ENCODE data around the gene KIF9.
"Not testable (repeated sequence)": the region's sequence is repeated elsewhere in the genome, so short reads cannot be mapped to it uniquely, and the experiment has no call there.

Gene KIF9

DNA sequence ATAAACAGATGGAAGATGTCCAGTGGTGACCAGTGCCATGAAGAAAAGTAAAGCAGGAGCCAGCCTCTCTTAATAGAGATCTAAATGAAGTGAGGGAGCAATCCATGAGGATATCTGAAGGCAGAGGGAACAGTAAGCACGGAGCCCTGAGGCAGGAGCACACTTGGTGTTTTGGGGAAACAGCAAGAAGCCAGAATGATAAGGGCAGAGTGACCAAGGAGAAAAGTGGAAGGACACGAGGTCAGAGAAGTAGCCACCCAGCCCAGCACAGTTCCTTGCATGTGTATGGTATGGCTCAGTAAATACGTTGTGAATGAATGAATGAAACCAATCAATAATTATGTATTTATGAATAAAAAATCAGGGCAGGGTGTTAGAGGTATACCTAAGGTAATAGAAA lies 11.8 kb upstream of the KIF9 start:
- in situ Hi-C loops (cut with MboI; ENCODE audit: low sequenced_read_pairs): no loop called here

DNA sequence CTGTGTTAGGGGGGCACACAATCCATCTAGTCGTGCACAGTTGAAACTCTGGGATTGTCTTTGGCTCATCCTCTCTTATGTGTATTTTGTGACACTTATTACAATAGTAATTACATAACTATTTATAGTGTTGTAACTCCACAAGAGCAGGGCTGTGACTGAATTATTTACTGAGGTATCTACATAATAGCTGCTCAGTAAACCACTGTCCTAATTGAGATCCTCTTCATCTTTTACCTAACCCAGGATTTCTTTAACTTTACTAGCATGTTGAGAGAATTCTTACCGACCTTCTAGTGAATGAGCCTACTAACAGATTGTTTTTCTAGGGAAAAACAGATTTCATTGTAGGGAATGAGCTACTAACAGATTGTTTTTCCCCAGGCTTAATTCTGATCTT lies 11.2 kb upstream of the KIF9 start:
- in situ Hi-C loops (cut with MboI; ENCODE audit: low sequenced_read_pairs): no loop called here

- in situ Hi-C loops (cut with MboI; ENCODE audit: low sequenced_read_pairs): not testable (repeated sequence)
These were observed 9.3 kb upstream of the KIF9 start for GRCh38 chr3:47291754-47292420.

DNA sequence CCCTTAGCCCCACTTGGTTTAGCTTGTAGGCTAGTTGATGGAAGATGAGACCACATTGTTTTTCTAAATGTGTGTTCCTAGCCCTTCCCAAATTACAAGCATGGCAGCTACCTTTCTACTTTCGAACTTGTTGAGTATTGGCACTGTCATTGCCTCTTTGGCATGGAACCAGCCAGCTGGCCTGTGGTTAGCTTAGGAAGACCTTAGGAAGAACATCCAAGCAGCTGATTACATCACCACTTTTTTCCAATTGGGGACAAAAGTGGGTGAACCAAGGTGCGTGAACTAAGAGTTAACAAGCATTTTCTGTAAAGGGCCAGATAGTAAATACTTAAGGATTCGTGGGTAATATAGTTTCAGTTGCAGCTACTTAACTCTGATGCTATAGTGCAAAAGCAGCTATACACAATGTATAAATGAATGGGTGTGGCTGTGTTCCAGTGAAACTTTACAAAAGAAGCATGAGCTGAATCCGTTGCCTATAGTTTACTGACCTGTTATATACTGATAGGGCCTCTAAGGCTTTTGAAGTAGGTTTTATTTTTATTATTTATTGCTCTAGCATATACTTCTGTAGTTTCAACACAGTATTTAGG lies 8.7 kb upstream of the KIF9 start:
- in situ Hi-C loops (cut with MboI; ENCODE audit: low sequenced_read_pairs): no loop called here

DNA sequence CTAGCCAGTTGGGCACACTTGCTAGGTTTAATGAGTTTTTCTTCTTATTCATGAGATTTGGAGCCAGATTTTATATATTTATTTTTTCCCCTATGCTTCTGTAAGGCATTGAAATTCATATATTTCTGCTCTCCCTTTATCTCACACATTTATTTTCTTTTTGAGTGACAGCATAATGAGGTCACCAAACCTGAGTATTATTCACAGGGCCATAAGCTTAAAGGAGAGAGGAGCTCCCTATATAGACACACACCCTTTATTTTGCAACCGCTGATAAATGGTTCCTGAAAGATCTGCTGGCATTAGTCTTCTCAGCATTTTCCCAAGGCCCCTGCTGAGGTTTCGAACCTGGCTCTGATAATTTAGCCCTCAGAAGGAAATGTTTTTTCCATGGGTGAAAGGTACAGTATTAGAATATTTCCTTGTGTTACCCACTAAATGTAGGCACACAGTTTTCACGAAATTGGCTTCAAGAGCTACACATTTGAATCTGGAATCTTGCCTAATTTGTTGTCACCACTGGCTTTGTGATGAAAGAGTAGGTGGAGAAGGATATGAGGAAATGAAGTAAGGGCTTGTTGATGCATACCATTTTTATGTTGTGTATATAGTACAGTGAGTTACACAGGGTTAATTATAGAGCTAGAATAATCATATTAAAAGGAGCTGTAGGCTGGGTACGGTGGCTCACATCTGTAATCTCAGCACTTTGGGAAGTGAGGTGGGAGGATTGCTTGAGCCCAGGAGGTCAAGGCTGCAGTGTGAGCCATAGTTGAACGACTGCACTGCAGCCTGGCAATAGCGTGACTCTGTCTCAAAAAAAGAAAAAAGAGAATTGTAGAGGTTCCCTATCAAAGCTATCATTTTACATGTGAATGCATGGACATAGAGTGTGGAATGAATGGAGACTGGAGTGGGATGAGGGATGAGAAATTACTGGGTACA lies 6.6 kb upstream of the KIF9 start:
- in situ Hi-C loops (cut with MboI; ENCODE audit: low sequenced_read_pairs): no loop called here

GRCh38 chr3:47283591-47284364 lies 1.2 kb upstream of the KIF9 start:
- in situ Hi-C loops (cut with MboI; ENCODE audit: low sequenced_read_pairs): no loop called here

- in situ Hi-C loops (cut with MboI; ENCODE audit: low sequenced_read_pairs): no loop called here
These were observed 566 bp upstream of the KIF9 start for GRCh38 chr3:47283193-47283537.

DNA sequence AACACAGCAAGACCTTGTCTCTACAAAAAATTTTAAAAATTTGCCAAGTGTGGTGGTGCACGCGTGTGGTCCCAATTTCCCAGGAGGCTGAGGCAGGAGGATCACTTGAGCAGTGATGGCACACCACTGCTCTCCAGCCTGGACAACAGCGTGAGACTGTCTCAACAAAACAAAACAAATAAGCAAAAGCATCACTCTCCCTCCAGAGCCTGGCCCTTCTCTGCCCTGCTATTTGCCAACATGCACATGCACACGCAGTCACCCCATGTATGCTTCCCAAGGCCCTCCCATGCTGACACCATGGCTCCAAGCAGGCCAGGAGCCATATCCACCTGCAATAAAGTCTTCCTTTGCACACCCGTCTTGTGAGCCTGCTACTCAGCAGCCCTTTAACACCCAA lies 2.1 kb downstream of the KIF9 start:
- in situ Hi-C loops (cut with MboI; ENCODE audit: low sequenced_read_pairs): no loop called here

DNA sequence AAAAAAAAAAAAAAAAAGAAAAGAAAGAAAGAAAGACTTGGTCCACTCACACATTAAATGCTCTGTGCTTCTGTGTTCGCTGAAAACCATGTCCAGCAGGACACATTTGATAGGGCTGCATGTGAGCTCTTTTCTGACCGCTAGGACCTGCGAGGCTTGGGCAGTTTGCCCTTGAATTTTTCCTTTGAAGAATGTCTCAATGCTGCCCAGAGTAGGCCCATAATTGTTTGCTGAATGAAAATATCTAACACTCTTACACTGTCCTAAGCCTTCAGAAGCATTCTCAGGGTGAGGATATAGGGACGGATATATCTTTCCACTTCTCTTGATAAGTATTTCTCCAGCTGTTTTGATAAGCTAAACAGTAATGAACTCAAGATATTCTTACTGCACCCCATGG lies 6.0 kb downstream of the KIF9 start:
- in situ Hi-C loops (cut with MboI; ENCODE audit: low sequenced_read_pairs): no loop called here

- in situ Hi-C loops (cut with MboI; ENCODE audit: low sequenced_read_pairs): no loop called here
These were observed 7.9 kb downstream of the KIF9 start for GRCh38 chr3:47274652-47275051.

GRCh38 chr3:47273564-47273963 lies 9.0 kb downstream of the KIF9 start:
- in situ Hi-C loops (cut with MboI; ENCODE audit: low sequenced_read_pairs): no loop called here

DNA sequence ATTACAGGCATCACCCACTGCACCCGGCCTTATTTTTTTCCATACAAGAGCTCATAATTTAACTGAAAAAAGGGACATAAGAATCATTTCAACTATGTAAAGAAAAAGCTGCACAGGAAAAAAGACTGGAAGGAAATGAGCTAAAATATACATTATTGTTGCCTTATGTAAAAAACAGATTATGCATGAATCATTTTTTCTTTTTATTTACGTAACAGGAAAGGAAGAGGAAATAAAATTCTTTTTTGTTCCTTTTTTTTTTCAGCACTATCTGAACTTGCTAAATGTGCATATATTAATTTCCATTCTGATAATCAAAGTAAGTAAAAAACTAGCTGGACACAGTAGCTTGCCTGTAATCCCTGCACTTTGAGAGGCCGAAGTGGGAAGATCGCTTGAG lies 12.1 kb downstream of the KIF9 start:
- in situ Hi-C loops (cut with MboI; ENCODE audit: low sequenced_read_pairs): no loop called here

- in situ Hi-C loops (cut with MboI; ENCODE audit: low sequenced_read_pairs): no loop called here
These were observed 15.1 kb downstream of the KIF9 start for GRCh38 chr3:47267490-47267824.

GRCh38 chr3:47266709-47267489 lies 15.7 kb downstream of the KIF9 start:
- in situ Hi-C loops (cut with MboI; ENCODE audit: low sequenced_read_pairs): no loop called here

DNA sequence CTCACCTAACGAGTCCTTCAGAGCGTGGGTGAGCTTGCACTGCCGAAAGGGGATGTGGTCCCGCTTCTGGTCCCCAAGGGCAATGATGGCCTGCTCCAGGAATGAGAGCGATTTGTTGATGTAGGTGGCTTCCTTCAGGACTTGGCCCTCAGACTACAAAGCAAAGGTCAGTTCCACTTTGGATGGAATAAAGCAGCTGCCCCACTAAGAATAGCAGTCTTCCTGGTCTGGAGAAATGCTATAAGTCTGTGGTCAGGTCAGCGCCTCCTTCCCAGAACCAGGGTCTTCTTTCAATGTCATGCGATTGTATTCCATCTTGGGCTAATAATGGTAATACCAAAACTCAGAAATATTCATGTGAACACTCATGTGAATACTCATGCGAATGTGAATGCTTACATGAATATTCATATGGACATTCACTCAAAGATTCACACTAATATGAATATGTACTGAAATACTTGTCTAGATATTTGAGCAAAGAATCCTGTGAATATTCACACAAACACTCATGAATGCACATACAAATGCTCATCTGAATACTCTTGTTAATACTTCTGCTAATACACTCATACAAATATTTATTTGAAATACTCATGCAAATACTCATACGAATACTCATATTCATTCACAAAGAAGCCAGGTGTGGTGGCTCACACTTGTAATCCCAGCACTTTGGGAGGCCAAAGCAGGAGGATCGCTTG lies 16.7 kb downstream of the KIF9 start:
- in situ Hi-C loops (cut with MboI; ENCODE audit: low sequenced_read_pairs): no loop called here

DNA sequence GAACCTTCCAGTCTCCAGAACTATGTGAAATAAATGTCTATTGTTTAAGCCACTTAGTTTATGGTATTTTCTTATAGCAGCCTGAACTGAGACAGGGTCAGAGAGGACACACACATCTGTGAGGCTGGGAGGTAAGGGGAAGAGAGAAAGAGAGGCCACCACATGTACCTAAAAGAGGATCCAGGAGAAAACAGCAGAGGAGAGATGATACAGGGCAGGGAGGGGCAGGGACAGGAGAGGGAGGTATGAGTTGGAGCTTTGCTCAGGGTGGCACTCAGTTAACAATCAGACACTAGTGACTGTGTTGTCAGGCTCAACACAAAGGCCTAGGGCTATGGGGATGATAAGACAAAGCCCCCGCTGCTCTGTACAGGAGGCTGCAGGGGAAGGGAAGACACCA lies 17.6 kb downstream of the KIF9 start:
- in situ Hi-C loops (cut with MboI; ENCODE audit: low sequenced_read_pairs): no loop called here

DNA sequence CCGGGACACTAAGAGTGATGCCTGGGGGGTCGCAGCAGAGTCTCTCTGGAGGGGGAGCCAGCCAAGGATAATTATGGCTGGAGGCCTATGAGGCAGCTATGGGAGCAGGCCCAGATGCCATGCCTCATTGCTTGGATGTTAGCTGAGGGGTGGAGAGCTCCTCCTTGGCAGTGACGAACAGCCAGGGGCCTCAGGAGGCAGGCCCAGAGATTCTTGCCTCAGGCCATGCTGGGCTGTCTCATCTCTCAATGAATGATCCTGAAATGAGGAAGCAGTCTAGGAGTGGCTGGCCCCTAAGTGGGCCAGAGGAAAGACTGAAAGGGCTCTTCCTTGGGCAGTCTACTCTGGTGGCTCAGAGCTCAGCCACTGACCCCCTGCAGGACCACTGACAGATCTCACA lies 21.3 kb downstream of the KIF9 start:
- in situ Hi-C loops (cut with MboI; ENCODE audit: low sequenced_read_pairs): no loop called here

- in situ Hi-C loops (cut with MboI; ENCODE audit: low sequenced_read_pairs): no loop called here
These were observed 22.0 kb downstream of the KIF9 start for GRCh38 chr3:47260605-47261004.

DNA sequence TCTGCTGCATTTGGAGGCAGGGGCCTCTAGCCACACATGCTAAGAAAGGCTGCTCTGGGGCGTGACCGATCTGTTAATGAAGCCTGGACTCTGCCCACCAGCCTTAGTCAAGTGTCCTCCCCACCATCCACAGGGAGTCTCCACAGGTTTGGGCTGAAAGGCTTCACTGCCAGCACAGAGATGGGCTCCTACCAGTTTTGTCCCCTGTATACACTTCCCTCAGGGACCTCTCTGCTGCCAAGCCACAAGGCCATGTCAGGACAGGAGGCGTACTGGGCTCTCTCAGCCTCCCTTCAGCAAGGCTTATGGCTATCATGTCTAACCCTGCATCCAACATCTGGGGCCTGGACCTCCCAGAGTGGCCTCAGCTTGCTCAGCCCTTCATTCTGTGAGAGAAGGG lies 23.5 kb downstream of the KIF9 start:
- in situ Hi-C loops (cut with MboI; ENCODE audit: low sequenced_read_pairs): no loop called here

DNA sequence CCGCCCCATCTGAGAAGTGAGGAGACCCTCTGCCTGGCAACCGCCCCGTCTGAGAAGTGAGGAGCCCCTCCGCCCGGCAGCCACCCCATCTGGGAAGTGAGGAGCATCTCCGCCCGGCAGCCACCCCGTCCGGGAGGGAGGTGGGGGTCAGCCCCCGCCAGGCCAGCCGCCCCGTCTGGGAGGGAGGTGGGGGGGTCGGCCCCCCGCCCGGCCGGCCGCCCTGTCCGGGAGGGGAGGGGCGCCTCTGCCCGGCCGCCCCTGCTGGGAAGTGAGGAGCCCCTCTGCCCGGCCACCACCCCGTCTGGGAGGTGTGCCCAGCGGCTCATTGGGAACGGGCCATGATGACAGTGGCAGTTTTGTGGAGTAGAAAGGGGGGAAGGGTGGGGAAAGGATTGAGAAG lies 26.3 kb downstream of the KIF9 start:
- in situ Hi-C loops (cut with MboI; ENCODE audit: low sequenced_read_pairs): not testable (repeated sequence)

Measured in hTERT RPE-1 (cell line).